Measurements from ENCODE around the gene CD22. TPM values are rescaled to one million over a fixed set of nuclear protein-coding genes. Genes with fewer than 3 reads are reported as not detected.

The CD22 gene
- total and polyA plus RNA-seq, 2 donors (not counting 3 experiments of a cell fraction or from before 2014, with no cell fraction given) = not detected

GRCh38 chr19:35310331-35310730, 18.7 kb upstream of the CD22 start:
- Histone ChIP-seq H3K4me1 (ENCODE audit: control insufficient read depth, extremely low read depth, insufficient read depth, low read length) (no peaks in the 10 kb centered on the region), H2AFZ (ENCODE audit: low read depth, low read length) (no peak overlapping the region), H3K9ac (replicated peaks; ENCODE audit: extremely low read depth, insufficient read depth, low read length) (no peak overlapping the region), H3K36me3 (ENCODE audit: control insufficient read depth in 2 of 2, extremely low read depth in 1 of 2, insufficient read depth in 2 of 2, low read length in 2 of 2) (no peaks in the 10 kb centered on the region), H3K79me2 (ENCODE audit: control insufficient read depth, insufficient read depth, low read length) (no peaks in the 10 kb centered on the region), H3K4me3 (replicated peaks in 1 of 3; ENCODE audit: insufficient read depth in 1 of 3, low read depth in 1 of 3, low read length in 3 of 3) (no peak overlapping the region), H3K9me3 (replicated peaks; ENCODE audit: control insufficient read depth, insufficient read depth, low read length) (no peaks in the 10 kb centered on the region), H4K20me1 (replicated peaks; ENCODE audit: control insufficient read depth, extremely low read depth, insufficient read depth, low read length) (no peaks in the 10 kb centered on the region), H3K27ac (ENCODE audit: insufficient read depth, low read depth, low read length) (no peak overlapping the region), H3K9me1 (replicated peaks; ENCODE audit: control insufficient read depth, extremely low read depth, insufficient read depth, low read length) (no peaks in the 10 kb centered on the region), H3K27me3 (ENCODE audit: control insufficient read depth in 2 of 2, insufficient read depth in 2 of 2, low read length in 2 of 2) (no peaks in the 10 kb centered on the region), H3K4me2 (ENCODE audit: insufficient read depth, low read length) (no peak overlapping the region)
- ChIA-PET POLR2A (no interaction called here), CTCF (no interaction called here)
- TF ChIP-seq MAX (IDR thresholded peaks at IDR 0.05; ENCODE audit: insufficient read depth, insufficient read length) (no peak), POLR2A (IDR thresholded peaks at IDR 0.05; ENCODE audit: low read depth, low read length) (no peak), JUN (IDR thresholded peaks at IDR 0.05; ENCODE audit: borderline replicate concordance, insufficient read depth, insufficient read length, low read depth) (no peak), POLR2AphosphoS5 (IDR thresholded peaks at IDR 0.05; ENCODE audit: insufficient read depth, low read depth, low read length) (no peak), GATA2 (IDR thresholded peaks at IDR 0.05; ENCODE audit: insufficient read depth, insufficient read length, low read depth, low read length) (no peak), EZH2 (IDR thresholded peaks at IDR 0.05; ENCODE audit: borderline replicate concordance, low read depth, low read length, severe bottlenecking) (no peak), CTCF (IDR thresholded peaks at IDR 0.05; ENCODE audit: extremely low read depth in 1 of 2, insufficient read depth in 1 of 2, low read depth in 1 of 2, low read length in 2 of 2) (no peak), FOS (IDR thresholded peaks at IDR 0.05; ENCODE audit: borderline replicate concordance, insufficient read depth, low read length) (no peak), MYC (IDR thresholded peaks at IDR 0.05; ENCODE audit: low read depth, low read length) (no peak)
- intact Hi-C loops (cut with micrococcal nuclease) (no loop called here), dilution Hi-C loops (cut with MboI; ENCODE audit: extremely low pct_ligation_motif_present, low sequenced_read_pairs) (no loop called here)
- BruUV-seq (replicated peaks) = no TSS peak
- no peak for FAIRE-seq
- DNase-seq (ENCODE audit: low read depth, low spot score) = no peak
